ENCODE measurements around the gene UEVLD. TPM values are rescaled to one million over a fixed set of nuclear protein-coding genes. Genes with fewer than 3 reads are reported as not detected.
"Not testable (repeated sequence)": the region's sequence is repeated elsewhere in the genome, so short reads cannot be mapped to it uniquely, and the experiment has no call there.

UEVLD gene
- total RNA-seq (2014; rRNA removed; shearing (Covaris generic)) = 18.5 and 23.7 TPM in 2 replicates
- polyA plus RNA-seq (2014; cell fraction: nucleus; rRNA removed) = 7.6 and 8.2 TPM in 2 replicates

DNA sequence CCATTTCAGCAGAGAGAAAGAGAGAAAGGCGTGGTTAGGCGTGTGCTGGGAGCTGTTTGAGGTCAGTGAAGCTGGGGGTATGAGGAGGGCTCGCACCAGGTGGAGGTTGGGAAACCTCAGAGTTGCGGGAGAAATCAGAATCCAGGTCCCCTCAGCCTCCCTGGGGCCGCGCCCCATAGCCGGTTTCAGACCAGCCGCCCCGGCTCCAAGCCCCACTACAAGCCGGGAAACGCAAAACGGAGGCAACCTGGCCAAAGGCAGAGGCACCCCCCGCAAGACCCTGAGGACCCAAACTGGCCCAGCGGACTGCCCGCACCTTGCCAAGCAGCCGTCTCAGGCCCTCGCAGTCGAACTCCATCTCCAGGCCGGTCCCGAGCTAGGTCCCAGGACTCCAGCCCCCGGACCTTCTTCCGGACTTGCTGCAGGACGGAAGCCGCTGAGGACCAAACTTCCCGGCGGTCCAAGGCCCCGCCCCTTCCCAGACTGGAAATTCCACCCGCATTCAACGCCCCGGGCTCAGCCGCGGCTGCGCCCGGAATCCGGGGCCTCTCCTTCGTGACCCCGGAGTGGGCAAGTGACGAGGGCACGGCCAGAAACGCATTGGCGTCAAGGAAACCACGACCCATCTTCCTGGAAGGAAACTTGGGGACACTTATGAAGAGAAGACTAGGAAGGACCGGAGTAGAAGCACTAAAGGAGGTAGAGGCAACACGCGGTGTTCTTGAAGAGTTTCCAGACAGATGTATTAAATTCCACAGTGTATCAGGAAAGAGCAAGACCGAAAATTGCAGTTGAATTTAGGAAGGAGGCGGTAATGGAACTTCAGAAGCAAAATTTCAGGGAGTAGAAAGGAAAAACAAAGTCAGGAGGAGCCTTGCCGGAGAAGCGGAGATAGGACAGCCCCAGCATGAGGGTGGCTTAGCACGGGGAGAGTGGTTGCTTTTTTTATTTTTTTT, at the start of gene UEVLD:
Gene UEVLD, minus strand, starts transcription at position 438 of the 956 bp plus-strand sequence. Its CDS starts 80 bp downstream, at position 358.
- peak; percentile 79 for DNase-seq (ENCODE audit: extremely low read depth, low read depth)

DNA sequence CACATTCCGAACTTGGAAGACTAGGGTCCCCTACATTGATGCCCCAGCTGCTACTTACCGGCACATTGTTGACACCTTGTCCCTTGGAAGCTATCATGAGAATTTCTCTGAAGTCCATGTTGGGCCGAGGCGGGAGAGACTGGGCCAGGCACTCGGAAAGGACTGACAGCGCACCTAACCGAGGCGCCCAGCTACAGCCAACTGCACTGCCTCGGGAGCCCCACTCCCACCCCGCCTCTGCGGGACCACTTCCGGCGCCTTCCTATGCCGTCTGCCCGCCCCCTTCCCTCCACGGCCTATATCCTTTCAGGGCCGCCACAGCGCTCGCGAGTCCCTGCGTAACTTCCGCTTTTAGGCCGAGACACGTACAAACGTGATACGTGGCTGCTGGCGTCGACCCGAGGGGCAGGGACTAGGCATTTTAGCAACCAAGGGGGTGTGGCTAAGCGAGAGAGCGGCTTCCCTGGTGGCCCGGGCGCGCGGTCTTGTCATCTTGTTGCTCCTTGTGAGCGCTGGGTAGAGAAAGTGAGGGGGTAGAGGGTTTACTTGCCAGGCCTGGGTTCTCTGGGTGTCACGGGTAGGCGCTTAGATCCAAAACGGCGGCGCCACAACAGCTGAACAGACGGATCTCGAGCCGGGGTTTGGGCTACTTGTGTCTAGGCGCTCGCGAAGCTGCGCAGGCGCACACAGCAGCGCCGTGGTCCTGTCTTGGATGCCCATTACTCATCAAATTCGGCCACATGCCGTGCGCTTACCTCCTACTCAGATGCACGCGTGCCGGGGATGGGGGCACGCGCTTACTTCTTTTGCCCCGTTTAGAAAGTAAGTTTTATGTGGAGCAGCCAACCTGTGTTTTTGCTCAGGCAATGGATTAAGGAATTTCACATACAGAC, 45.9 kb upstream of the UEVLD start, which contains the start of gene SPTY2D1:
Gene SPTY2D1, minus strand, starts transcription at position 203 of the 893 bp plus-strand sequence. Its CDS starts 85 bp downstream, at position 118.
- DNase-seq (ENCODE audit: extremely low read depth, low read depth) = peak; percentile 97

DNA sequence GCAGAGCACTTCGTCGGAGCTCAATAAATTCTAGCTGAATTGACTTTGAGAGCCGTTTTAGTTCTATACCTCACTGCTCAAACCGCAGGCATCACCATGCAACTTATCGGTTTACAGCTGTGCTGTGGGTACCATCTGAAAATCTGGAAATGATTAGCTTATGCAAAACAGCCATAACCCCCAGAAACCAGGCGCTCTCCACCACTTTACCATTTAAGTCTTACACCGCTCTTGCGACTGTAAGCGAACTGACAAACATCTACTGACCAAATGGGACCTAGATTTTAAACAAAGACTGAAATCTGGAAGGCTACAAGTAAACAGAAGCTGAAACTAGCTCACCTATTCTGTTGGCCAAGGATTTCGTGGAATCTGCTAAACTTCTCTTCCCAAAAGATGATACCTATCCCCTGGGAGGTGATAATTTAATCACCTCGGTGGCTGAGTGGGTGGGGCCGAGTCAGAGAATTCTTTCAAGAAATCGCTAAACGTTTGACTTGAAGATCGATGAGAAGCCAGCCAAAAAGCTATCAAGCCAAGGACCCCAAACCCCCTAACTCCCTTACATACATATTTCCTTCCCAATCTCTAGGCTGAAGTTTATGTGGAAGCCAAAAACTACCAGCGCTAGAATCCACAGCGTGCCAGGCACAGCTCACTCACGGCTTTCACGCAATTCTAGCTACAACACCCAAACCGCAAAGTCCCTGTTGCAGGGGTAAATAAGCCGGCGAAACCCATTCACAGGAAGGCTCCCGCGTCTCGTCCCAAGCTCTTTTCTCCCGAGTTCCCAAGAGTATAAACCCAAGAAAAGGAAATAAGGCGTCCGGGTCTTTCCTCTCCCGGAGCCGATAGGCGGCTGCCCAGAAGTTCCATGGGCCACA, 45.0 kb upstream of the UEVLD start:
- DNase-seq (ENCODE audit: extremely low read depth, low read depth) = no peak

DNA sequence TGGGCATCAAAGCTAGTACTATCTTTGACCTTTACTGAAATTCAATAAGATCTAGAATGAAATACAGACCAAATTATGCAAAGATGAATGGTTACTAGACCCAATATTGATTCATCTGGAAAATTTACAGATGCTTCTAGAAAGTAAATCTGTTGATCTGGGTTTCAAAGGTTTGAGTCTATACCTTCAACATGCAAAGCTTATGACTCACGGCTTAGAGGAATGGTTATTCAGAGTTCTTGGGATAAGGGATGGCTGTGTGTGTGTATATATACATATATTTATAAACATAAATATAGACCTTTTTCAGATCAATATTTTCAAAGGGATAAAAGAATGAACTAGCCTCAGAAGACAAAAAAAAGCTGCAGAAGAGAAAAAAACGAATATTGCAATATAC, 44.3 kb upstream of the UEVLD start:
- DNase-seq (ENCODE audit: extremely low read depth, low read depth) = no peak

DNA sequence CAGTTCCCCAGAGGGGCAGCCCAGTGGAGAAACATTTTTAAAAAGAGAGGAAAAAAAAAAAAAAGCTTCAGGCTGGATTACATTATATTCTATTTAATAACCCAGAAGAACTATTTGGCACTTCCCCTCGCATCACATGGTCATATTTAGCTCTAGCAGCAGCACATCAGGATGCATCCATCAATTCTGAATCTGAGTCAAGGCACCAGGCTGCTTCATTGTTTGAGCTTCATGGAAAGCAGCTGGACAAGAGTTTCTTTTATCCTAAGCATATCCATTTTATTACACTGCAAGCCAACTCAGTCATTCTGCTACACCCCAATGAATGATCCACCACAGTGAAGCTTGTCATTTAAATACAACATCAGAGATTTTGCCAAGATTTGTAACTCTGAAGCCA, 35.6 kb upstream of the UEVLD start:
- no peak for DNase-seq (ENCODE audit: extremely low read depth, low read depth)

DNA sequence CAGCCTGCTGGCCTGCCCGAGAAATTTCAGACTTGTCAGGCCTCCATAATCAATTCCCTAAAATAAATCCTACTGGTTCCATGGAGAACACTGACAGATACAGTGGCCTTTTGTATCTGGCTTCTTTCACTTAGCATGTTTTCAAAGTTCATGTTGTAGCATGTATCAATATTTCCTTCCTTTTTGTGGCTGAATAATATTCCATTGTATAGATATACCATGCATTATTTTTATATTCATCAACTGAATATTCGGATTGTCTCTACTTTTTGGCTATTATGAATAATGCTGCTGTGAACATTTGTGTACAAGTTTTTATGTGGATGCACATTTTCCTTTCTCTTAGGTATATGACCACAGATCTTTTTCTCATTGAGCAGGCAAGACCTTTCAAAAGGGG, 35.2 kb upstream of the UEVLD start:
- DNase-seq (ENCODE audit: extremely low read depth, low read depth) = no peak

DNA sequence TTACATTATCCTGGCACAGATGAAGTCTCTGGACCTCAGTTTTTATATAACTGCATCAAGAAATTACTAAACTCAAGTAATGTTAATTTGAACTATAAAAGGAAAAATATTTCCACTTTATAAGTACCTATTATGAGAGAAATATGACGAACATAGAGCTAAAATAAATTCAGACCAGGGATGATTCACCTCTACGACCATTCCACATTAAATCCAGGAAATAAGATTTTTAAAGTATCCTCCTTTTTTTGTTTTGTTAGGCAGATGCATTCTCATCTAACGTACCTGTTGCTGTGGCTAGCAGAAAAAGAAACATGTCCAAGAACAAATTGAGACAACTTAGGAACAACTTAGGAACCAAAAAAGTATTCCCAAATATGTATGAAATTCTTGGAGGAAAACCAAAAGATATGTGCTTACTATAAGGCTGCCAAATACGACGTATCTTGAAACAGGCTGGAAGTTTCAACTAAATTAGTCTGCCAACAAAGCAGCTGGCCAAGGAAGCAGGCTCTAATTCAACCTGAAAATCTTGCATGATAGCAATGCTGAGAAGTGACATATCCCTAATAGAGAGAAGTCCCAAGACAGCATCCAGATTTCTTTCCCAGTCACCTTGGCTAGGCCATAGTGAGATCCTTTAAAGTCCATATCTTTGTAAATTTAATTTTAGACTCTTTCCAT, 29.9 kb upstream of the UEVLD start:
- no peak for DNase-seq (ENCODE audit: extremely low read depth, low read depth)

DNA sequence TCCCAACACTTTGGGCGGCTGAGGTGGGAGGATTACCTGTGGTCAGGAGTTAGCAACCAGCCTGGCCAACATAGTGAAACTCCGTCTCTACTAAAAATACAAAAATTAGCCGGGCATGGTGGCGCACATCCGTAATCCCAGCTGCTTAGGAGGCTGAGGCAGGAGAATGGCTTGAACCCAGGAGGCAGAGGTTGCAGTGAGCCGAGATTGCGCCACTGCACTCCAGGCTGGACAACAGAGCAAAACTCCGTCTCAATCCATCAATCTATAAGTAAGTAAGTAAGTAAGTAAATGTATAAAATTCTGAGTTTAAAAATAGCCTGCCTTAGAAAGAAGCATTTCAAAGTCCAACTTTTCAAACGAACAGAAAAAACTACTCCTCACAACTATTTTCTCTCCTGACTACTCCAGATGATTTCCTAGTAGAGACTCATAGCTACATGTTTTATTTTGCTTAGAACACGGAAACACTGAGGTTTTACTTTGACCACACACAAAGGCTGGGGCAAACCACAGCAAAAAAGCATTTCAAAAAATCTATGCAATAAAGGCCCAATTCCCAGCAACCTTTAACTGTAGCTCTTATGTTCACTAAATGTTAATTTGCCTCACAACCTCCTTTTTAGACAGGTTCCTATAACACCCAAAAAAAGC, 29.3 kb upstream of the UEVLD start:
- DNase-seq (ENCODE audit: extremely low read depth, low read depth) = no peak

DNA sequence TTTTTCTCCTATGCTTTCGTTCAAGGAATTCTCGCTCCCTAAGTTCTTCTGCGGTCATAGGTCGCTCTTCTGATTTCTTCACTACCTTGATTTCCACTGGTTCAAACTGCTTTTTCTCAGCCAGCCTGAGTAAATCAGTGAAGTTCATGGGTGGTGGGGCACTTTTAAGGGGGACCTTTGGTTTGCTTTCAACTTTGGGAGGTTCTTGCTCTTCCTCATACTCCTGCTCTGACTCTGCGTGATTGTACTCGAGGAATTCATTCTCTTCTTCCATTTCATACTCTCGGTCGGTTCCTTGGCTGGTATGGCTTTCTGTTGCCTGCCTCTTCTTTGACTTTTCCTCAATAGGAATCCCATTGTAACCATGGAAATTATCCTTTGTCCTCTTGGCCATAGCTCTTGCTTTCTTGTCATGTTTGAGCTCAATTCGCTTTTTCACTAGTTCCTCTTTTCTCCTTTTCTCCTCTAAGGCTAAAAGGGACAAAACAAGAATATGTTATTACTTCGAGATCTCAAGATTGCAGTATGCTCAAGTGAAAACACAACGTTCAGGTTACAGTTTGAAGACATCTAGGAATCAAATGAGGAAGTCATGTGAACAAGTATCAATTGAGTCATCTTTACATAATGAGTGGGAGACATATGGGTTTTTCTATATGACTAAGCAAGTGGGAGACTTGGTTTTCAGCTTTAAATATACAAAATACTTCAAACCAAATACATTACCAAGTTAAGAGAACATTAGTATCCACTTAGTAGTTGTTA, 27.3 kb upstream of the UEVLD start:
- DNase-seq (ENCODE audit: extremely low read depth, low read depth) = no peak

DNA sequence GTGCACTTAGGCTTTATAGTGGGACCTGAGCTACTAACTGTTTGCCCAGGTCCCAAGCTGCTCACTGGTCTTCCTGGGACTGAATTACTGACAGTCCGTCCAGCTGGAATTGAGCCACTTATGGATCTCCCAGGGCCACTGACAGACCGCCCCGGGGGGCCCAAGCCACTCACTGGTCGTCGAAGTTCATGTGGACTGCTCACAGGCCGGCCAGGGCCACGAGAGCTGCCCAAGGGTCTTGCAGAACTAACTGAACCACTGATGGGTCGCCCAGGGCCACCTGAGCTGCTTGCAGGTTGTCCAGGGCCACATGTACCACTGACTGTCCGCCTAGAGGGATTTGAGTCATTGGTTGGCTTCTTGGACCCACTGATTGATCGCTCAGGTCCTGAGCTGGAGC, 26.1 kb upstream of the UEVLD start:
- DNase-seq (ENCODE audit: extremely low read depth, low read depth) = no peak

DNA sequence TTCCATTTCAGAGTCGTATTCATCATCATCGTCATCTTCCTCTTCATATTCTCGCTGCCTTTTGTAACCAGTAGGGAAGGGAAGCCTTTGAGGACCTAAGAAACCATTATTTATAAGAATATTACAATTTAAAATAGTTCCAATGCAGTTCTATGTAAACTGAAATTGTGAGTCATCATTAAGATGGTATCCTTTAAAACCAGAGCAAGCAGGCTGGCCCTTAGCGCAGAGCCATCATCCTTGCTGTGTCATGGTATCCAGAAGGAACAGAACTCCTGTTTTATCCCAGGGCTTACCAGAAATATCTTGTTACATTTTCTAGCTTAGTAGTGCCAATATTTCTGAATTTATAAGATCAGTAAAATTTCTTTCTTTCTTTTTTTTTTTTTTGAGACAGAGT, 23.9 kb upstream of the UEVLD start:
- DNase-seq (ENCODE audit: extremely low read depth, low read depth) = no peak

DNA sequence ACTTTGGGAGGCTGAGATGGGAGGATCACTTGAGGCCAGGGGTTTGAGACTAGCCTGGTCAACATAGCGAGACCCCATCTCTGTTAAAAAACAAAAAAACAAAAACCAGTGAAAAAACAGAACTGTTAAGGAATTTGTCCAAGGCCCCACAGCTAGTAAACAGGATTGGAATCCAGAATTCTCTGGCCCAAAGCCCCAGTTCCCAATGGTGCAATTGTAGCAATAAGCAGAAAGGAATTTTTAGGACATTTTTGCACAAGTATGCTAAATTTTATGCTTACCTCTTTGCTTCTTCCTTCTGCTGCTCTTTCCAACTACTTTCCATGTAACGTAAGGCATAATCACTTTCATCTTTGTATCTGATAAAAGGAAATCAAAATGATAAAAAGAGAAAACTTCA, 22.7 kb upstream of the UEVLD start:
- DNase-seq (ENCODE audit: extremely low read depth, low read depth) = no peak

DNA sequence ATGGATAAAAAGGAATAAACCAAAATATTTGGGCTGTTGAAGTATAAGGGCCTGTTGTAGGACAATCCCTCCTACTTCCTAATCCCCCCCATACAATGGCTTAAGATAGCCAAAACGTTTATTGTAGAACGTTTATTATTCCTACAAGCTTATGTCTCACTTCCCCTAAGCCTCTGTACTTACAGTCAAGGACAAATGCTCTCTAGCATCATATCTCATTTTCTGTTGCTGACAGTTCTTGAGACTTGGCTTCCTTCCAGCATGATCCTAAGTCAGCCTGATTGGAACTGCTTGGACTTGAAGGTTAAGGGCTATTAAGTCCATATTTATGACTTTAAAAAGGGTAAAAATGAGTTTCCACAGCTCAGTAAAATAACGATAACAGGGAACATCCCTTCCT, 19.8 kb upstream of the UEVLD start:
- no peak for DNase-seq (ENCODE audit: extremely low read depth, low read depth)

DNA sequence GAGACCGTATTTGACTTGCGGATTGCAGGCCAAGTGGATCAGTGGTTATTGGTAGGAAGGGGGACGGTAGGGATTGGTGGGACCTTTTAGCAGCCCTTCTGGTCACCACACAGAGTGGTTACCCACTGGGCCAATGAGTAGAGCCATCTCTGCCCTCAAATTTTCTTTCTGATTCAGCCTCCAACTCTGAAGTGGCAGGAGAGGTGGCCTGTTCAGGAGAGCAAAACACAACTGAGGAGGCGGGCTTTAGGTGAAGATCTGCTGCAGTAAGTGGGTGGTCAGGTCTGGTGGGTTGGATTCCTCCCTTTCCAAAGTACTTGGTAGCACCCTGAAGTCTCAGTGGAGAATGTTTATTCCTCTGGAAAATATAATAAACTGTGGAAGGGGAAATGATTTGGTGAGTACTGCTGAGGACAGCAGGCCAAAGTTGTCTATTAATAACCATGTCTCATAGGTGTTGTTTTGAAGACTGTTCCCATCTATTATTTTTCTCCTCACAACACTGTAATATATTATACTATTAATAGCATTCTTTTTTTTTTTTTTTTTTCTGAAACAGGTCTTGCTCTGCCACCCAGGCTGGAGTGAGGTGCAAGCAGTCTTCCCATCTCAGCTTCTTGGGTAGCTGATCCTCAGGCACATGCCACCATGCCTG, 12.5 kb upstream of the UEVLD start:
- no peak for DNase-seq (ENCODE audit: extremely low read depth, low read depth)

DNA sequence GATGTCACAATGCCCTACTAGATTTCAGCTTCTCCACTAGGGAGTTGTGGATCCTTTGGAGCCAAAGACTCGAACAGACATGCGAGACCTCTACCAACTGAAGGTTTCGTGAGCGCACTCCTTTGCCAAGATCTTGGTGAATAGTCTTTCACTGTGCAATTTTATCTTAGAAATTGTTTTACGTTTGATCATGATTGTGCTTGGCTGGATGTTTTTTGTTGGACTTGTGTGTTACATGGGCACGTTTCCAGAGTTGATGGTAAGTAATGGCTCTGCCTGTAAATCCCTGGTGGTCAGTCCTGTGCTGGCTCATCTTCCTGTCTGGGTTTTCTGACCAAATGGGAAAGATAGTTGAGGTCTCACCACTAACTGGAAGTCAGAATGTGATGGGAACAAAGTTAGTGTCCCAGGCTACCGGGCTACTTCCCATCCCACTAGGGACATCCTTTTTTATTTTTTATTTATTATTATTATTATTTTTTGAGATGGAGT, 11.3 kb upstream of the UEVLD start, which contains the start of gene MISFA:
Gene MISFA, plus strand, starts transcription at position 51 of the 492 bp plus-strand sequence. Its CDS starts 140 bp downstream, at position 191.
- DNase-seq (ENCODE audit: extremely low read depth, low read depth) = no peak

DNA sequence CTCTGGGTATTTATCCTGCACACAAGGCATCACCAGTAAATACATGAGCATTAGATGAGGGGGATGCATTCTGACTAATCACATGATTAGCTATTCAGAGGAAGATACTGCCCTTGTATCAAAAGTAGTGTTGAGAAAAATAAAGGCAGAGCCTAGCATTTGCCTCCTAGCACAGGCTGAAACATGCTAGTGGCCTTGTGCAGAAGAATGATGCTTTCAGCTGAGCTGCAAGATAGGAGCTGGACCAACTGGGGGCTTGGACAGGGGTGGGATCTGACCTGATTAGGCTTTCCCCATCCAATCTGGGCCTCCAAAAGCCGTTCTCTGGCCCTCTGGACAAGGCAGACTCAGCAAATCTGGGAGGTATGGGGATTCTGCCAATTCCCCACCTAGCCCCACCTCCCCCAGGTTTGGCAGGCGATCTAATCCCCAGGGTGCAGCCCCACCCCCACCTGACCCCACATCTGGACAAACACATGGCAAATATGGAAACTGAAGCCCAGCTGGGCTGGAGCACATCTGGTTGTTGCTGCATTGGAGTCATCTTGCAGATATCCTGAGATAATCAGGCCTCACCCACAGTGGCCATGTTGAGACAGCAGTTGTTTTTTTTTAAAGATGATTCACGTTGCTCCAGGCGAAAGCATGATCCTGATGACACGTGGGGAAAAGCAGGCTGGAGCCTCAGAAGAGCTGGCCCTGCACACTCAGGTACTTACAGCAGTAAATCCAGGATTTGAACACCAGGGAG, 6.6 kb upstream of the UEVLD start:
- no peak for DNase-seq (ENCODE audit: extremely low read depth, low read depth)

DNA sequence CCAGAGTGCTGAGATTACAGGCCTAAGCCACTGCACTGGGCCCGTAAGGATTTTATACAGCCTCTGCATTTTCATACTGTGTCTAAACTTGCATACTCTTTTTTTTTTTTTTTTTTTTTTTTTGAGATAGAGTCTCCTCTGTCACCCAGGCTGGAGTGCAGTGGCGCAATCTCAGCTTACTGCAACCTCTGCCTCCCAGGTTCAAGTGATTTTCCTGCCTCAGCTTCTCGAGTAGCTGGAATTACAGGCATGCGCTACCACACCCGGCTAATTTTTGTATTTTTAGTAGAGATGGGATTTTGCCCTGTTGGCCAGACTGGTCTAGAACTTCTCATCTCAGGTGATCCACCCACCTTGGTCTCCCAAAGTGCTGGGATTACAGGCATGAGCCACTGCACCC, 5.6 kb upstream of the UEVLD start:
- DNase-seq (ENCODE audit: extremely low read depth, low read depth) = not testable (repeated sequence)

Data from NCI-H460 (cell line).